ENCODE data around the gene TM2D1.

The TM2D1 gene

GRCh38 chr1:61672376-61672775 is 52.6 kb downstream of the TM2D1 start:
- H3K4me1 ChIP-seq = no peaks in the 10 kb centered on the region
- DNase-seq = no peak
- H3K9me3 ChIP-seq = no peaks in the 10 kb centered on the region
- no peak overlapping the region for H3K27ac ChIP-seq
- peaks cover 0 to 9% (median 0%) of the 10 kb centered on the region in 3 donors for H3K36me3 ChIP-seq
- H3K27me3 ChIP-seq = no peaks in the 10 kb centered on the region
- TF ChIP-seq CTCF (IDR thresholded peaks at IDR 0.05) = no peak
- intact Hi-C loops (cut with DNase I; ENCODE audit: low total_unique reads) = no loop called here
- H3K4me3 ChIP-seq = no peak overlapping the region

- Histone ChIP-seq H3K27ac (no peak overlapping the region), H3K9me3 (no peaks in the 10 kb centered on the region), H3K36me3 (no peaks in the 10 kb centered on the region), H3K27me3 (no peaks in the 10 kb centered on the region), H3K4me1 (no peaks in the 10 kb centered on the region), H3K4me3 (no peak overlapping the region)
- no peak for TF ChIP-seq CTCF (IDR thresholded peaks at IDR 0.05)
- intact Hi-C loops (cut with DNase I; ENCODE audit: low total_unique reads) = no loop called here
- DNase-seq = no peak
Measured at GRCh38 chr1:61670445-61670844, 54.5 kb downstream of the TM2D1 start.

GRCh38 chr1:61670016-61670415 is 54.9 kb downstream of the TM2D1 start:
- Histone ChIP-seq H3K9me3 (no peaks in the 10 kb centered on the region), H3K27me3 (no peaks in the 10 kb centered on the region), H3K36me3 (no peaks in the 10 kb centered on the region), H3K4me1 (no peaks in the 10 kb centered on the region), H3K27ac (no peak overlapping the region), H3K4me3 (no peak overlapping the region)
- DNase-seq = no peak
- intact Hi-C loops (cut with DNase I; ENCODE audit: low total_unique reads) = no loop called here
- TF ChIP-seq CTCF (IDR thresholded peaks at IDR 0.05) = no peak

- H3K27ac ChIP-seq = no peak overlapping the region
- DNase-seq = no peak
- H3K4me1 ChIP-seq = no peaks in the 10 kb centered on the region
- no peak overlapping the region for H3K4me3 ChIP-seq
- no peaks in the 10 kb centered on the region for H3K27me3 ChIP-seq
- no peaks in the 10 kb centered on the region for H3K36me3 ChIP-seq
- no peaks in the 10 kb centered on the region for H3K9me3 ChIP-seq
- no peak for TF ChIP-seq CTCF (IDR thresholded peaks at IDR 0.05)
- intact Hi-C loops (cut with DNase I; ENCODE audit: low total_unique reads) = no loop called here
Measured at GRCh38 chr1:61659061-61659460, 65.9 kb downstream of the TM2D1 start.

GRCh38 chr1:61655453-61655852 is 69.5 kb downstream of the TM2D1 start:
- H3K36me3 ChIP-seq = no peaks in the 10 kb centered on the region

More at GRCh38 chr1:61655453-61655852, 69.5 kb downstream of the TM2D1 start:
- H3K27ac ChIP-seq = no peak overlapping the region
- no peak for TF ChIP-seq CTCF (IDR thresholded peaks at IDR 0.05)
- no peaks in the 10 kb centered on the region for H3K4me1 ChIP-seq
- H3K4me3 ChIP-seq = no peak overlapping the region
- no peak for DNase-seq
- no peaks in the 10 kb centered on the region for H3K27me3 ChIP-seq
- no peaks in the 10 kb centered on the region for H3K9me3 ChIP-seq
- intact Hi-C loops (cut with DNase I; ENCODE audit: low total_unique reads) = no loop called here
